Measurements from ENCODE around the gene OSGIN1.
A peak's percentile ranks its signal among the peaks of the same experiment; 100 is the strongest.

Gene OSGIN1, protein sequence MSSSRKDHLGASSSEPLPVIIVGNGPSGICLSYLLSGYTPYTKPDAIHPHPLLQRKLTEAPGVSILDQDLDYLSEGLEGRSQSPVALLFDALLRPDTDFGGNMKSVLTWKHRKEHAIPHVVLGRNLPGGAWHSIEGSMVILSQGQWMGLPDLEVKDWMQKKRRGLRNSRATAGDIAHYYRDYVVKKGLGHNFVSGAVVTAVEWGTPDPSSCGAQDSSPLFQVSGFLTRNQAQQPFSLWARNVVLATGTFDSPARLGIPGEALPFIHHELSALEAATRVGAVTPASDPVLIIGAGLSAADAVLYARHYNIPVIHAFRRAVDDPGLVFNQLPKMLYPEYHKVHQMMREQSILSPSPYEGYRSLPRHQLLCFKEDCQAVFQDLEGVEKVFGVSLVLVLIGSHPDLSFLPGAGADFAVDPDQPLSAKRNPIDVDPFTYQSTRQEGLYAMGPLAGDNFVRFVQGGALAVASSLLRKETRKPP

DNA sequence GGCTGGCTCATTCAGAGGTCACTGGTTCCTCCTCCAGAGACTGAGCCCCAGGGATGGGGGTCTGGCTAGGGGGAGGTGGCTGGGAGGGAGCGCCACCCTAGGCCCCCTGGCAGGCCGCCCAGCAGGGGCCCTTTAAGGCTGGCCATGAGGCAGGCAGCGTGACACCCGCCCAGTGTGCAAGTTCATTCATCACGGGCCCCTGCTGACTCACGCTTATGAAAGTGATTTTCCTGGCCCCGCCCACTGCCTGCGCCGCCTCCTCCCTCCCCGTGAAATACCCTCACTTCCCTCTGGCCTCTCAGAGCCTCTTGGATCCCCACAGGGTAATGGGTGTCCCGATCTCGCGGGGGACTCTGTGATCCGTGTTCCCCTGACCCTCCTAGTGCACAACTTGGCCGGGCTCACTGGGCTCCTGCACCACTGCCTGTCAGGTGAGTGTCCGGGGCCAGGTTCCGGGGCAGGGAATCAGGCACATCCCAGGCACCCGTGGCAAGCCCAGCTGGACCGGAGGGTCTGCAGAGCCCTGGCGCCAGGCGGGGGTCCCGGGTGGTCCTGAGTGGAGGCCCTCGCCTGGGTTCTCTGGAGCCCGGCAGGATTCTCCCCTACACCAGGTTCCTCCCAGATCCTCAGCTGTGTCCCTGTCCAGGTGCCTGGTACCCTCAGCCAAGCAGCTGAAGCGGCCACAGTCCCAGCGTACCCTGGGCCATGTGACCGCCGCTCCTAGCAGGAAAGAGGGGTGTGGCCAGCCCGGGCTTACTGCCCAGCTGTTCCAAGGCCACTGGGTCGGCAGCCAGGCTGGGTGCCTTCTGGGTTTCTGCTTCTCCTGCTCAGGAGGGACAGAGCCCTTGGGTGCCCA lies at the start of gene OSGIN1:
Gene OSGIN1, plus strand, starts transcription at position 301 of the 856 bp plus-strand sequence. CDS start 4,432 bp downstream, outside the sequence.
- DNase-seq: peak; percentile 17 to 62

DNA sequence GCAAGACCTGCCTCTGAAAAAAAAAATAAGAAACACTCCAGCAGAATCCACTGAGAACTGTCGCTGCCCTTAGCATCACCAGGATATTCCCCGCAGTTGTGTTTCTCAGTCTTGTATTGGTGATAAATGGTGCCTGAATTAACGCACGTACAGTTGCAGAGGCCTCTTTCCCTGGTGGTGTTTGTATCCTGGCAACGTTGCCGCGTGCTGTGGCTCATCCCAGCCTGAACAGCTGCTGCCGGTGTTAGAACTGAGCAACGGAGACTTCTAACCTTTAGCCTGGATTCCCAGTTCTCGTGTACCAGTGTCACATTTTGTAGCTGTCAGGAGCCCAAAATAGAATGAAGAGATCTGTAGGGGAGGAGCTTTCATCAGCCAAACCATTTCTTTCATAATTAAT lies 49.3 kb upstream of the OSGIN1 start:
- DNase-seq: peak in 1 of 2 experiments; percentile 6

DNA sequence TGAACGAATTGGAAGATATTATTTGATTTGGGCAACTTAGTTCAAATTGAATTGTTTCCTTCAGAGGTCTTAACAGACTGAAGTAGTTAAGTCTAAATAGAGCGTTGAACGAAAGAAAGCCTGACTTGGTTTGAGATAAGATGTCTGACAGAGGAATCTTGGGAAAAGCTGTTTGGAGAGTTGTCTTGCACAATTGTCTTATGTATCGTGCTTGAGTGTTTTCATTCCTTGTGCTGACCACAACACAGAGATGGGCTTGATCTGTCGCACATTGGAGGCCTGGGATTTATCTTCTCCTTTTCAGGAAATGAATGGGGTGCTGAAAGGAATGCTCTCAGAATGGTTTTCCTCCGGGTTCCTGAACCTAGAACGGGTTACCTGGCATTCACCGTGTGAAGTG lies 46.4 kb upstream of the OSGIN1 start:
- DNase-seq: no peak

DNA sequence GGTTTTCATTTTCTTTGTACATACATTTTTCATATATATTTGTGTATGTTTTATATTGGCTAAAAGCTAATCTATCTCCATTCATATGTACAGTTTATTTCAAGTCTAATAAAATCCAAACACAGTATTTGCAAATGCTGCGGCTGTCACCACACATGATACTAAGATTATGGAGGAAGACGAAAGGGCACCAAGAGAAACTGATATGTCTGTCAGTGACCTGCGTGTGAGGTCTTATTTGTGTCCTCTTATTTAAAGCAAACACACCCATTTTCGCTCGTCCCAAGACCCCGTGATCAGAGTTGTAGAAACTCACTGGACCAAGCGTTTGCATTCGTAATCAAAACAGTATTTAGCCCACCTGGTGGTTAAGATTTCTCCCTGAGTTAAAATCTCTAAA lies 45.9 kb upstream of the OSGIN1 start:
- DNase-seq: no peak

DNA sequence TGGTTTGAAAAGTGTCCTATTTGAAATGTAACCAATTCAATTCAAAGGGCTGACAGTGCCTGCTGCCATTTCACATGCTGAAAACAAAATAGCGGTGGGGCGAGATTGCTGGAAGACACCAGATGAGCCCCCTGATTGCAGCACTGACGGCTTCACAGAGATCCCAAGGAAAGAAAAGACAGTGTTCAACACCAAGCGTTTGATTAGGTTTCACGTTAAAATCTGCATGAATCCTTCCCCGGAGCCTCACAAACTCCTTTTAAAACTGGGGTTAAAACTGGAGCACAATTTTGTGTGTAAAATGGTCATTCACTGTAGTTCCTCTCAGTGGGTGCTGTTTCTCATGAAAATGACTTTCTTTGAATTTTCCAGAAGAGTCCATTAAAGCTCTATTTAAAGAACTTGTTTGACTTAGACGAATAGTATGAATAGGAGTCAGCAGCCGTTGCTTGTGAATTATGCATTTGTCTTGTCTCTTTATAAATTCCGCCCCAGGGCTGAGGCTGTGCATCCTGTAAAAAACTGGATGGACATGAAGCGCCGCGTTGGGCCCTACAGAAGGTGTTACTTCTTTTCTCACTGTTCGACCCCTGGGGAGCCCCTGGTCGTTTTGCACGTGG lies 45.3 kb upstream of the OSGIN1 start:
- peak; percentile 8 to 12 for DNase-seq

DNA sequence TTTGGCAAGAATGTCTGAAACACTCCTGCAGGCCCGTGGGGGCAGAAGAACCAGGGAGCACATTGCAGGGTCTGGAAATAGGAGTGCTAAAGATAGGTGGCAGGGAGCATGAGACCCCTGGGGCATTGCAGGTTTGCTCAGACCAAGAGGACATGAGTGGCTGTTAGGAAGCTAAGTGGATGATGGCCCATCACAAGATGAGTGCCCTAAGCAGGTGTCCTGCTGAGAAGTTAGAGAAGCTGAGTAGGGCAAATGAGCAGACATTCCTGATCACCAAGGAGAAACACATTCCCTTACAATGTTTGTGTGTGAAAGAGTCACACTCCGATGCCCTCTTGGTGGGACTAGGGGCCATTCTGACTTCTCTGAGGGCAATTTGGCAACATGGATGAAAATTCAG lies 44.2 kb upstream of the OSGIN1 start:
- DNase-seq: no peak

DNA sequence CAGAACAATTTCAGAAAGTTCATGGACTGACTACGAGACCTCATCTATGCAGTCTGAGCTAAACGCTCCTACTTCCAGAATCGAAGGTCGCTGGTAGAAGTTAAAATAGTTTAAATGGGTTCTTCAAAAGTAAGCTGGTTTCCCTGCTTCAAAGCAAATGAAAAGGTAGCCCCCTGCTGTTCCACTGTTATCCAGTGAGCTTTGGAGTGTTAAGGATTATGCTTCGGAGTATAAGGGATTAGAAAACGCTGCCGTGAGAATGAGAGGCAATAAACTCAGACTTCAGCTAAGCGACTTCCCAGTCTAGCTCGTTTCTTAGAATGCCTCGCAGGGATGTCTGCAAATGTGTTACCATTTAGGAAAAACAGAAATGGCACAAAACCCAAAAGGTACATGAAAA lies 41.8 kb upstream of the OSGIN1 start:
- DNase-seq: no peak

DNA sequence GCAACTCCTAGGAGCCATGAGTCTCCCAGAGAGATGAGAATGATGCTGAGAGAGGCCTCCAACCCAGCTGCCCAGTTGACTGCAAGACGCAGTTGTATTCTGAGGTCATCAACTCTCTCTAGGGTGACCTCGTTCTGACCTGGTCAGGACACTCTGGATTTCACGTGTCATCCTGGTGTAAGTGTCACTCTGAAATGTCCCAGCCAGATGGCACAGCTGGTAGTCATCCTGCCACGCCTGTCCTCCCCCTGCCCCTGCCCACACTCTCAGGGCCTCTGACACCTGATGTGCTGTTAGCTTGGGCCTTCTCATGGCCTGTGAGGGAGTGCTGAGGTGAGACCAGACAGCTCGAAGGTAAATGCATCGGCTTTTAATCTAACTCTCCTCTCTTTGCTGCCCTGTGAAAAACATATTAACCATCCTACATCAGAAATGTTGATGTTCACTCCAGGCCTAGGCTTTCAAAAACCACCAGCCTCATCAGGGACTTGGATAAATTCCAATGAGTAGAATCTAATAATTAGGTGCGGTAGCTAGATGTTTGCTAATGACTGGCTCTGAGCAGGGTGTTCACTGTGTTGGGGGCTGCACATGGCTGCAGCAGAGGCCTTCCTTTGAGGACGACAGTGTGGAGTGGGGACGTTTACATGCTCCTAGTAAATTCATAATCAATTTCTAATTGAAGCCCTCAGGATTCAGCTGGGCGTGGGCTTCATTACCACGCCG lies 40.4 kb upstream of the OSGIN1 start:
- DNase-seq: no peak

DNA sequence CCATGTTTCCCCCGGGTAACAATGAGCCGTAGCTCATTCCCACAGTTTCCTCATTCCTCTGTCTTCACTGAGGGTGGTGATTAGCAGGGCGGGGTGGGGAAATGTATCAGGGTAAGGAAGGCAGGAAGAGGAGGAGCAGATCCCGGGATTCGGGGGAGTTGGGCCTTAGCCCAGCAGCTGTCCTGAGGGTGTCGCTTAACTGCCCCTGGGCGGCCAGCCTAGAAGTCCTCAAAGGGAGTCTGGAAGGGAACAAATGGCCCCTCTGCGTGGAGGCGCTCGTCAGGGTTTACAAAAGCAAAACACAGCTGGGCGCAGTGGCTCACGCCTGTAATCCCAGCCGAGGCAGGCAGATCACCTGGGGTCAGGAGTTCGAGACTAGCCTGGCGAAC lies 39.8 kb upstream of the OSGIN1 start:
- DNase-seq: no peak

DNA sequence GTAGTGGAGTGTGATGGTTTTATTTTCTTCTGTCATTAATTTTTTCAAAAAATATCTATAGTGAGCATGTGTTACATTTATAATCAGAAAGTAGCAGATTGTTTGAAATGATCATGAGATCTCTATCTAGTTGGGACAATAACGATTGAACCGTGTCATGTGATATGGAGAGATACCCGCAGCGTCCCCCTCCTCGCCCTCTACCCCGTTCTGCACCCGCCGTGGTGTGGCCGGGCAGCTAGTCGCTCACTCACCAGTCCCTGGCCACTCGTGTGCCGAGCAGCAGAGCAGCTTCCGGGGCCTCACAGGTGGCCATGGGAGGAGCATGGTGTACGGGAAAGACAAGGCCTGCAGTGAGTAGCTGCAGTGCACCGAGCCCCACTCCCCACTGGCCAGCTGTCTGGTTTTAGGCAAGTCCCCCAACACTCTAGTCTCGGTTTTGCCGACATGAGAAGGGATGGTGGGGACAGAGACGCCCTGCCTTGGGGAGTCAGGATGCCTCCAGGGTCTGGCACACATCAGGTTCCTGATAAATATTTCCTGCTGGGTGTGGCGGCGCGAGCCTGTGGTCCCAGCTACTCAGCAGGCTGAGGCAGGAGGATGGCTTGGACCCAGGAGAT lies 38.8 kb upstream of the OSGIN1 start:
- no peak for DNase-seq

DNA sequence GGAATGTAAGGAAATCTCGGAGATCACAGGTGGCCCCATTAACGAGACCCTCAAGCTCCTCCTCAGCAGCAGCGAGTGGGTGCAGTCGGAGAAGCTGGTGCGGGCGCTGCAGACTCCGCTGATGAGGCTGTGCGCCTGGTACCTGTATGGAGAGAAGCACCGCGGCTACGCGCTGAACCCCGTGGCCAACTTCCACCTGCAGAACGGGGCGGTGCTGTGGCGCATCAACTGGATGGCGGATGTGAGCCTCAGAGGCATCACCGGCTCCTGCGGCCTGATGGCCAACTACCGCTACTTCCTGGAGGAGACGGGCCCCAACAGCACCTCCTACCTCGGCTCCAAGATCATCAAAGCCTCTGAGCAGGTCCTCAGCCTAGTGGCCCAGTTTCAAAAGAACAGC lies 38.0 kb upstream of the OSGIN1 start:
- DNase-seq: no peak

DNA sequence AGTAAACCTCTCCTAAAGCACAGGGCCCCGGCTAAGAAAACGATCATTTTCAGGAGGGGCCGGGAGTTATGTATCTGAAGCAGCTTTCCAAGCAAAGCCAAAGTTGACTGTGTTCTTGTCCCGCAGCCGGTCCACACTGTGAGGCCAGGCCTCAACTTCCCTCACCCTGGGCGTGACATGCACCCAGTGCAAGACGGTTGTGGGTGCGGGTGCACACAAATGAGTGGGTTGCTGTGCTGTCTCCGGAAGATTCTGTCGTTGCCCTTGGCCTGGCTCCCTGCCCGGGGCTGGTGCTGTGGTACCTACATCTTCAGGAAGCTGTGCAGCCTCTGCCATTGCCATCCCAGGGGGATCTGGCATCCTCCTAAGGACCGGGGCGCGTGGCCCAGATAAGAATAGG lies 37.5 kb upstream of the OSGIN1 start:
- no peak for DNase-seq

DNA sequence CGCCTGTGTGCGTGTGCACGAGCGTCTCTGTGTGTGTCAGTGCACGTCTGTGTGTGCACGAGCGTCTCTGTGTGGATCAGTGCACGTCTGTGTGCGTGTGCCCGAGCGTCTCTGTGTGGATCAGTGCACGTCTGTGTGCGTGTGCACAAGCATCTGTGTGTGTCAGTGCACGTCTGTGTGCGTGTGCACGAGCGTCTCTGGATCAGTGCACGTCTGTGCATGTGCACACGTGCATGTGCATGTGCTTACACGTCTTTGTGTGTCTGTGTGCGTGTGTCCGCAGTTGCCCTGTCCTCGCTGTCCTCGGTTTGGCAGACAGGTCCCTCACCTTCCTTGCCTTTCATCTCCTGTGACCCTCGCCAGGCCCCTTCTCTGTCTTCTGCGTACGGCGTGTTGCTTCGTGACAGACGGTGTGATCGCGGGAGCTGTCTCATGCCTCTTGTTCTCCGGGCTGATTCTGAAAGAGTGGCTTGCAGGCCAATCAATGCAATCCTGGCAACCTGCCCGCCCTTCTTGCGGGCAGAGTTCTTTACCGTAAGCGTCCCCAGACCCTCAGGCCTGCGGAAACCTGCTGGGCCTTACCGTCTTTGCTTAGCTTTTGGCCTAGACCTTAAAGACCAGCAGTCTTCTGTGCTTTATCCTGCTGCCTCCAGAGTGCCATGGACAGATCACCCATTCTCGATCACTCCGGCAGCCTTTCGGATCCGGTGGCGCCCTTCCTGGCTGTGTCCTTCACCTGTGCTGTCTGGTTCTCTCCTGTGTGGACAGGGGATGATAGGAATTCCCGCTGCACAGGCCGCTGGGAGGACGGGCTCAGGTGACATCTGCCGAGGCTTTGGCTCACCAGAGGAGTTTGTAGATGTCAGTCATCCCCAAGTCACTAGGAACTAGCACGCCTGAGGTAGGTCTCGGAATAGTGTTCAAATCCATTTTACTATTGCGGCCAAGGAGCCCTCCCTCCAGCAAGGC lies 35.6 kb upstream of the OSGIN1 start:
- DNase-seq: no peak

DNA sequence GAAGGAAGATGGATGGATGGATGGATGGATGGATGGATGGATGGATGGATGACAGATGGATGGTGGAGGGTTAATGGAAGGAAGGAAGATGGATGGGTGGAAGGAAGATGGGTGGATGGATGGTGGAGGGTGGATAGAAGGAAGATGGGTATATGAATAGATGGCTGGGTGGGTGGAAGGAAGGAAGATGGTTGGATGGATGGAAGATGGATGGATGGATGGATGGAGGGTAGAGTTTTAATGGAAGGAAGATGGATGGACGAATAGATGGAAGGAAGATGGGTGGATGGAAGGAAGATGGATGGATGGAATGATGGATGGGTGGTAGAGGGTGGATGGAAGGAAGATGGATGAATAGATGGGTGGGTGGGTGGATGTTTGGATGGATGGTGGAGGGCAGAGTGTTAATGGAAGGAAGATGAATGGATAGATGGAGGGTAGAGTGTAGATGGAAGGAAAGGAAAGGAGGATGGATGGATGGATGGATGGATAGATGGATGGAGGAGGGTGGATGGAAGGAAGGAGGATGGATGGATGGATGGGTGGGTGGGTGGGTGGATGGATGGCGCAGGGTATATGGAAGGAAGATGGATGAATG lies 32.0 kb upstream of the OSGIN1 start:
- no peak for DNase-seq

DNA sequence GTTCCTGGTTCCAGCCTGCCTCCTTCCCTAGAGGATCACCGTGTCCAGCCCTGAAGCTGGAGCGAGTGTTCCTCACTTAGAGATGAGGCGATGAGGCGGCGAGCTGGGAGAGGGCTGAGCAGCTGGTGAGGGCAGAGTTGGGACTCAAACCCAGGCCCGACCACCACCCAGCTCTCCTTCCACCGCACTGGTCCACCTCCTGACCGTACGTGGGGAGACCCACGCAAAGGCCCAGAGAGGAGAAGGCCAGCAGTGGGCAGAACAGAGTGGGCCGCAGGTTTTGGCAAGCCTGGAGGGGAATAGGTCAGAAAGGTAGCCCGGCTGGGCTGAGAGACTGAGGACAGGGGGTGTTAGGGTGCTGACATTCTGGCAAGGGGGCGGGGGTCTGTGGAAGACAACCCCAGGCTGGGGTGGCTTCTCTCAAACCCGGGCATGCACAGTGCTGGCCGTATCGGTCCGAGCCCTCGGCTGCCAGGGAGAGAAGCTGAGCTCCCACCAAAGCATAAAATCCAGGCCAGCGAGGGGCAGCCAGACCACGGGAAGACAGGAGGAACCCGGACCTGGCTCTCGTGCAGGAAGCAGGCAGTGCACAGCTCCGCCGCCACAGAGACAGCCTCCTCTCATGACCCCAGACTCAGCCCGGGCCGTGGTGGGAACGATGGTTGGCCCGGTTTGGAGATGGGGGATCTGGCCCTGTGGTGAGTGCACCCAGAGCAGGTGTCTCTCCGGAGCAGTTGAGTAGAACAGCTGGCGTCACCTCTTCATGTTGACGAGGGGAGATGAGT lies 29.3 kb upstream of the OSGIN1 start:
- DNase-seq: no peak

DNA sequence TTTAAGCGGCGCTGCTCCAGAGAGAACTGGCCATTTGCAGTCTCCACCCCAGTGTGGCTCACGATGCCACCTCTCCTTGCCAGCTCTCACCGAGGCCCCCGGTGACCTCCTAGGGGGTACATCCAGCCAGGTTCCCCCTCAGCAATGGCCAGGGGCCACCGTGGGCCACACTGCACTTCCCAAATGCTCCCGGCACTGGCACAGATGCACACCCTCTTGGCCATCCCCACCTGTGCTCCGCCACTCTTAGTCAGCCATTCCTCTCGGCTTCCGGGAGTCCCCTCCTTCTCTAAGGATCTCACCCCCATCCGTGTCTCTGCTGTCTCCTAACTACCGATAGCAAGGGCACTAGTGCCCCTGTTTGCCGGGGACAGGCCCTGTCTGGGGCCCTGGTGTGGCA lies 28.4 kb upstream of the OSGIN1 start:
- DNase-seq: no peak

DNA sequence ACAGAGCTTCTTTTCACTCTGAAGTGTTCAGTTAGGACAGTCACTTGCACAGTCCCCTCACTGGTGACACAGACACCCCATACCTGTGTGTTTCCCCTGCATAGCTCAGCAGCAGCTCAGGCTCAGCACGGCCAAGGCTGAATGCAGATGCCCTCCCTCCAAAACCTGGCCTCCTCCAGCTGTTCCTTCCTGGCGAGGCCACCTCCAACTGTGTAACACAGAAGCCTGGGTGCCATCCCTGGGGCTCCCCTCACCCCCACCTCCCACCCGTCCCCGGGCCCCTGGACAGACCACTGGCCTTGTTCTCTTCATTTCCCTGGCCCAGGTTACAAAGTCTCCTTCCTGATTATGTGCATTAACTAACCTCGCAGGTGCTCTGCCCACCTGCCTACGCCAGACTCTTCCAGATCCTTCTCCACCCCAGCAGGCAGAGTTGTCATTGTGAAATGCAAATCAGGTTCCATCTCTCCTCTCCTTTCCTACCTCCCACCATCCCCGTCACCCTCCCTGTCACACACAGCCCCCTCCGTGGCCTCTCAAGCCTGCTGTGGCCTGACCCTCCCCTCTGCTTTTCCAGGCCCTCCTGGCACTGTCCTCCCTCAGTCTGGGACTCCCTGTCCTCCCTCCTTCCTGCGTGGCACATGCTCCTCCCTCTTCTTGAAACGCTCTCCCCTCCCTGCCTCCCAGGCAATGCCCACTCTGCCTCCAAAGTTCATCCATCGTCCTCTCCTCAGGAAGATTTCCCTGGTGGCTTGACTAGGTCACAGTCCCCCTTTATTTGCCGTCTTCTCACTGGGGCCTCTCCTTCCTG lies 27.7 kb upstream of the OSGIN1 start:
- DNase-seq: no peak

DNA sequence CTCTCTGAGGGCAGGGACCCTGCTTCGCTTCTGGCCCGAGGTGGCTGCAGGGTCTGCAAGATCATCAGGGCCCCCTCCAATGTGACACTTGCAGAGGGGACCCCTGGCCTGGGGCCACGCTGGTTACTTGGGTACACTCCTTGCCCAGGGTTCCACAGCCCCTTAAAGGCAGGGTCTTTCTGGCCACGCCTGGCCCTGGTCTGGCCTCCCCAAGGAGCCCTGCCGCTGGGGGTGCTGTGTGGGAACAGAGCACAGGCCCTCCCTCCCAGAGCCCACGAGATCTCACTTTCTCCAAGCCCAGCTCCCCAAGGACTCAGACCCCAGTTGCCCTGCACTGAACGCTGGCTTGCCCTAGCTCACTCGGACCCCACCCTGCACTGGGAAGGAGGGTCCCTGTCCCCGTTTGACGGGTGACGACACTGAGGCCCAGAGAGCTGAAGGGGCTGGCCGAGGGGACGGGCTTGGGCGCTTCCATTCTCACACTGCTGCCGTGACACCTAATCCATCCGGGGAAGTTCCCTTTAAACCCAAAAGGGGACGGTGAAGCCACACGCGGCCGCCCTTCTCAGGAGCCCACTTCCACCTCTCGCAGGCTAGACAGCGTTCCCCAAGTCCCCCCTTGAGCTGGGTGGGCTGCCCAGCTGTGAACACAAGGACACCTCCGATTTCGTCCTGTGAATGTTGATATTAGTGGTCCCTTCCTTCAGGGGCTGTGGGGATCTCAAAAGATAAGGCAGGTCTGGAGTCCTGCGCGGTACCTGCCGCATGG lies 26.9 kb upstream of the OSGIN1 start:
- no peak for DNase-seq
